PC-3 (cell line): Measurements from ENCODE around the gene NMD3. TPM values are rescaled to one million over a fixed set of nuclear protein-coding genes. Genes with fewer than 3 reads are reported as not detected.

ENCODE experiments used
- ATAC-seq: fragments of 200-7000 bp; cut with Tn5 transposase; 2 replicates; pipeline ENCODE4 v1.9.1; 2020; ENCODE audit warnings: mild to moderate bottlenecking, moderate library complexity
- BruUV-seq: library from RNA; stranded (reverse); fragments of 400-500 nt; replicated peaks from 2 replicates; lab custom pipeline; 2021; lab: Mats Ljungman, UMichigan
- CTCF ChIA-PET: fragments of 300-600 bp; sonication (Branson Sonifier 250); formaldehyde crosslinking; loops from one replicate; lab custom pipeline; 2022; ENCODE audit warnings: antibody characterized with exemption; lab: Charles Lee
- POLR2A ChIA-PET: fragments of 300-600 bp; sonication (Branson Sonifier 250); formaldehyde crosslinking; loops from one replicate; lab custom pipeline; 2022; ENCODE audit warnings: antibody characterized with exemption; ENCODE audit not compliant: unreplicated experiment; lab: Charles Lee
- DNase-seq: peaks from one replicate; pipeline ENCODE4 v3.0.0-alpha.2; 2015
- H2AFZ ChIP-seq: fragments of 300-600 bp; sonication (generic); 2 replicates; pipeline ENCODE4 v1.6.0; 2016; ENCODE audit warnings: antibody characterized with exemption, low read length
- H3F3A ChIP-seq: fragments of 300-600 bp; sonication (generic); one replicate; pipeline ENCODE4 v1.6.0; 2017; ENCODE audit warnings: antibody characterized with exemption, low read length, control low read depth, mild to moderate bottlenecking; ENCODE audit not compliant: unreplicated experiment
- H3K27ac ChIP-seq: fragments of 300-600 bp; sonication (generic); 2 replicates; pipeline ENCODE4 v1.5.1; 2016; ENCODE audit warnings: mild to moderate bottlenecking, low read length
- H3K27me3 ChIP-seq: fragments of 300-600 bp; sonication (generic); 2 replicates; pipeline ENCODE4 v1.6.1; 2016; ENCODE audit warnings: low read length, mixed read lengths
- H3K36me3 ChIP-seq: fragments of 300-600 bp; sonication (generic); 2 replicates; pipeline ENCODE4 v1.6.1; 2016; ENCODE audit warnings: low read depth, mixed run types, low read length, mixed read lengths
- H3K4me1 ChIP-seq: fragments of 300-600 bp; sonication (generic); 2 replicates; pipeline ENCODE4 v1.5.1; 2016; ENCODE audit warnings: low read length; ENCODE audit not compliant: insufficient read depth
- H3K4me2 ChIP-seq: fragments of 300-600 bp; sonication (generic); 2 replicates; pipeline ENCODE4 v1.6.0; 2016; ENCODE audit warnings: low read length
- H3K4me3 ChIP-seq: fragments of 300-600 bp; sonication (generic); 2 replicates; pipeline ENCODE4 v1.5.1; 2016; ENCODE audit warnings: mild to moderate bottlenecking, low read length, mixed read lengths
- H3K79me2 ChIP-seq: fragments of 300-600 bp; sonication (generic); 2 replicates; pipeline ENCODE4 v1.6.1; 2017; ENCODE audit warnings: low read length, mixed read lengths
- H3K9ac ChIP-seq: fragments of 300-600 bp; sonication (generic); 2 replicates; pipeline ENCODE4 v1.6.0; 2016; ENCODE audit warnings: mild to moderate bottlenecking, low read length
- H3K9me2 ChIP-seq: fragments of 300-600 bp; sonication (generic); replicated peaks from 2 replicates; pipeline ENCODE4 v1.6.1; 2016; ENCODE audit warnings: mixed run types, low read length, mixed read lengths
- H3K9me3 ChIP-seq: fragments of 300-600 bp; sonication (generic); 2 replicates; pipeline ENCODE4 v1.6.1; 2016; ENCODE audit warnings: low read length, mixed read lengths
- H4K20me1 ChIP-seq: fragments of 300-600 bp; sonication (generic); 2 replicates; pipeline ENCODE4 v1.6.1; 2016; ENCODE audit warnings: low read length, mixed read lengths
- CTCF ChIP-seq: fragments of 300-600 bp; sonication (generic); conservative IDR thresholded peaks from 2 replicates; pipeline ENCODE4 v1.5.1; 2017; ENCODE audit warnings: antibody characterized with exemption, low read depth, mild to moderate bottlenecking, low read length
- EZH2 ChIP-seq: fragments of 300-600 bp; sonication (generic); IDR thresholded peaks from one replicate; pipeline ENCODE4 v1.6.1; 2017; ENCODE audit warnings: antibody characterized with exemption, mild to moderate bottlenecking, low read length; ENCODE audit not compliant: unreplicated experiment
- EZH2phosphoT487 ChIP-seq: fragments of 300-600 bp; sonication (generic); IDR thresholded peaks from 2 replicates; pipeline ENCODE4 v1.6.1; 2018; ENCODE audit warnings: mild to moderate bottlenecking, antibody characterized with exemption, low read length, borderline replicate concordance
- intact Hi-C: fragments of 100-400 bp; cut with micrococcal nuclease; formaldehyde crosslinking; loops from 2 replicates; pipeline ENCODE4 v1.9.0; 2023
- total RNA-seq: library from RNA; depleted of rRNA; stranded (reverse); fragments of >200 nt; gene quantifications from 2 replicates; pipeline ENCODE4 v1.2.3, GENCODE V29; 2014

NMD3 gene
- total RNA-seq, 1 experiment from 2014 or later: 72.6 TPM

GRCh38 chr3:161215185-161215584, 5.9 kb upstream of the NMD3 start:
- no TSS peak for BruUV-seq
- Histone ChIP-seq H3K9ac (no peak overlapping the region), H3K36me3 (no peaks in the 10 kb centered on the region), H3F3A (no peaks in the 10 kb centered on the region), H4K20me1 (no peaks in the 10 kb centered on the region), H3K9me2 (no peaks in the 10 kb centered on the region), H3K4me3 (no peak overlapping the region), H3K4me2 (no peak overlapping the region), H3K27me3 (no peaks in the 10 kb centered on the region), H3K27ac (no peak overlapping the region), H3K4me1 (peaks cover 13% of the 10 kb centered on the region), H3K9me3 (no peaks in the 10 kb centered on the region), H3K79me2 (no peaks in the 10 kb centered on the region), H2AFZ (no peak overlapping the region)
- DNase-seq: no peak
- POLR2A ChIA-PET: no interaction called here
- ATAC-seq: no peak
- TF ChIP-seq EZH2phosphoT487 (no peak), CTCF (no peak), EZH2 (no peak)
- intact Hi-C loops: loop anchor here (5.0 to 10.0 kb wide), 2 partner anchors 258 to 510 kb away; no protein-coding TSS in a partner anchor
- CTCF ChIA-PET: no interaction called here

DNA sequence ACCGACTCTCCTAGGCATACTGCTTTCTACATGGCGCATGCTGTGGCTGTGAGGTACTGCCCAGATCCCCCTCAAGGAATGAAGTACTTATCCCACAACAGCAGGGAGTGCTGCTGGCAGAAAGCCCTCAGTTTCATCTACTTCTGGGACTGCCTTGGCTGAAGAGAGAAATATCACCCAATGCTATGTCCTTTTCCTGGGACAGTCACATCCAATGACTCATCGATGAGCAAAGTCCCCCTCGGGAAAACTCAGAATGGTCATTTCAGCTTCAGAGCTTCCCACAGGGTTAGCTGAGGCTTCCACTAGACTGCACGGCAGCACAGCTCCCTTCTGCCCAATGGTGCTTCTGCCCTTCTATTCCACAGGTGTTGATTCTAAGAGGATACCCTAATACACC, 3.6 kb upstream of the NMD3 start:
- Histone ChIP-seq H3K4me3 (no peak overlapping the region), H3F3A (no peaks in the 10 kb centered on the region), H3K27ac (peak overlapping the region; percentile 41), H3K27me3 (no peaks in the 10 kb centered on the region), H3K9me2 (no peaks in the 10 kb centered on the region), H3K4me1 (peaks cover 20% of the 10 kb centered on the region), H2AFZ (peak overlapping the region; percentile 40), H3K79me2 (peaks cover 15% of the 10 kb centered on the region), H4K20me1 (peaks cover 2% of the 10 kb centered on the region), H3K4me2 (peak overlapping the region; percentile 38), H3K36me3 (no peaks in the 10 kb centered on the region), H3K9ac (no peak overlapping the region), H3K9me3 (no peaks in the 10 kb centered on the region)
- BruUV-seq: no TSS peak
- intact Hi-C loops: loop anchor here (5.0 to 10.0 kb wide), 2 partner anchors 260 to 513 kb away; no protein-coding TSS in a partner anchor
- peak; percentile 92 for DNase-seq
- no peak for TF ChIP-seq EZH2
- no peak for TF ChIP-seq CTCF
- TF ChIP-seq EZH2phosphoT487: no peak
- ChIA-PET POLR2A (no interaction called here), CTCF (no interaction called here)
- ATAC-seq: peak; percentile 61

- TF ChIP-seq EZH2 (no peak), CTCF (no peak), EZH2phosphoT487 (no peak)
- Histone ChIP-seq H3K4me1 (peaks cover 30% of the 10 kb centered on the region), H4K20me1 (peaks cover 22% of the 10 kb centered on the region), H3K27ac (no peak overlapping the region), H3K9me3 (no peaks in the 10 kb centered on the region), H3K36me3 (peaks cover 9% of the 10 kb centered on the region; the same call in 1 of the 2 replicates), H3K9me2 (no peaks in the 10 kb centered on the region), H3K9ac (no peak overlapping the region), H3F3A (no peaks in the 10 kb centered on the region), H3K27me3 (no peaks in the 10 kb centered on the region), H3K4me2 (no peak overlapping the region), H3K79me2 (peaks cover 35% of the 10 kb centered on the region), H2AFZ (no peak overlapping the region), H3K4me3 (no peak overlapping the region)
- no peak for ATAC-seq
- no TSS peak for BruUV-seq
- DNase-seq: no peak
- ChIA-PET POLR2A (no interaction called here), CTCF (no interaction called here)
- intact Hi-C loops: loop anchor here (5.0 to 10.0 kb wide), 2 partner anchors 262 to 515 kb away; no protein-coding TSS in a partner anchor
Measured at GRCh38 chr3:161219495-161219894, 1.6 kb upstream of the NMD3 start.
